A549 (cell line): ENCODE data around the gene MARK1. TPM values are rescaled to one million over a fixed set of nuclear protein-coding genes. Genes with fewer than 3 reads are reported as not detected.

Experiments used
- ATAC-seq, 2 experiments: fragments of 200-7000 bp in 1 of 2; fragments of >200 bp in 1 of 2; cut with Nextera tagmentation in 1 of 2; cut with Tn5 transposase in 1 of 2; 3 replicates each; pipeline versions ENCODE4 v1.8.0 to v1.9.1; 2018 to 2020; ENCODE audit warnings: mild to moderate bottlenecking in 1 of 2, moderate library complexity in 1 of 2
- CTCF ChIA-PET: fragments of 300-600 bp; sonication (Branson Sonifier 250); formaldehyde crosslinking; extraction: SDS; loops from one replicate; lab custom pipeline; 2021; ENCODE audit warnings: antibody characterized with exemption, inconsistent platforms; lab: Yijun Ruan, JAX
- POLR2A ChIA-PET: fragments of 350-600 bp; formaldehyde crosslinking; extraction: SDS; loops from one replicate; lab custom pipeline; 2021; ENCODE audit warnings: antibody characterized with exemption, inconsistent platforms; lab: Yijun Ruan, JAX
- DNase-seq, 2 experiments: peaks; one replicate each; pipeline versions ENCODE4 v3.0.0 to v3.0.0-alpha.2; 2011 to 2016; ENCODE audit warnings: low read depth in 1 of 2, low spot score in 1 of 2
- FAIRE-seq: peaks from 2 replicates; lab custom pipeline; 2011; peaks lifted over from hg19 to GRCh38; lab: Jason Lieb, UNC
- H3K27ac ChIP-seq, 2 experiments: fragments of >200 bp; sonication (Bioruptor Twin); formaldehyde crosslinking; 3 replicates each; pipeline ENCODE4 v1.5.1; 2016 to 2017
- H3K4me1 ChIP-seq: fragments of >200 bp; sonication (Bioruptor Twin); formaldehyde crosslinking; 3 replicates; pipeline ENCODE4 v1.6.1; 2016
- H3K4me2 ChIP-seq: fragments of >200 bp; sonication (Bioruptor Twin); formaldehyde crosslinking; 3 replicates; pipeline ENCODE4 v1.6.1; 2016
- H3K4me3 ChIP-seq: fragments of >200 bp; sonication (Bioruptor Twin); formaldehyde crosslinking; 3 replicates; pipeline ENCODE4 v1.5.1; 2016
- H3K9me3 ChIP-seq: fragments of >200 bp; sonication (Bioruptor Twin); formaldehyde crosslinking; 3 replicates; pipeline ENCODE4 v1.6.1; 2016
- BCL3 ChIP-seq: fragments of >200 bp; sonication (Bioruptor Twin); formaldehyde crosslinking; IDR thresholded peaks from 3 replicates; pipeline ENCODE4 v1.6.1; 2016
- BHLHE40 ChIP-seq: IDR thresholded peaks from 2 replicates; pipeline ENCODE4 v1.6.1; 2012; ENCODE audit warnings: low read depth, low read length, inconsistent platforms
- CTCF ChIP-seq: fragments of >200 bp; sonication (Bioruptor Twin); formaldehyde crosslinking; IDR thresholded peaks from 3 replicates; pipeline ENCODE4 v1.5.1; 2016
- EHMT2 ChIP-seq: fragments of 200-600 bp; sonication (generic); IDR thresholded peaks from 2 replicates; pipeline ENCODE4 v1.6.1; 2016; ENCODE audit warnings: antibody characterized with exemption, low read depth, mild to moderate bottlenecking, moderate library complexity
- ELK1 ChIP-seq: fragments of 150-350 bp; IDR thresholded peaks from 2 replicates; pipeline ENCODE4 v1.6.1; 2014; ENCODE audit warnings: low read depth, mild to moderate bottlenecking, low read length
- FOSL2 ChIP-seq, 2 experiments: fragments of 450-650 bp in 1 of 2; fragments of >200 bp in 1 of 2; sonication (Bioruptor Twin) in 1 of 2; formaldehyde crosslinking; IDR thresholded peaks; 2 replicates each; pipeline versions ENCODE4 v1.5.0 to v1.6.1; 2016 to 2020; ENCODE audit warnings: mild to moderate bottlenecking in 1 of 2, moderate library complexity in 1 of 2
- GATA3 ChIP-seq: IDR thresholded peaks from 2 replicates; pipeline ENCODE4 v1.6.1; 2012; ENCODE audit warnings: borderline replicate concordance
- MAFK ChIP-seq: fragments of 450-650 bp; IDR thresholded peaks from 2 replicates; pipeline ENCODE4 v1.6.1; 2014; ENCODE audit not compliant: partially characterized antibody
- NPAS2 ChIP-seq: fragments of 250-450 bp; sonication (Bioruptor Pico); IDR thresholded peaks from 2 replicates; pipeline ENCODE4 v1.8.0; 2022; ENCODE audit warnings: mild to moderate bottlenecking, moderate library complexity, borderline replicate concordance
- POLR2AphosphoS2 ChIP-seq: conservative IDR thresholded peaks from 2 replicates; pipeline ENCODE4 v1.6.1; 2012; ENCODE audit warnings: low read length, improper control_type of control experiment, inconsistent platforms
- RCOR1 ChIP-seq: fragments of 150-350 bp; IDR thresholded peaks from 2 replicates; pipeline ENCODE4 v1.6.1; 2014; ENCODE audit warnings: antibody characterized with exemption, low read length, low read depth
- RNF2 ChIP-seq: fragments of 200-600 bp; sonication (generic); IDR thresholded peaks from 2 replicates; pipeline ENCODE4 v1.6.1; 2016; ENCODE audit warnings: low read depth, mild to moderate bottlenecking, antibody characterized with exemption, moderate library complexity, borderline replicate concordance
- ZFP36 ChIP-seq: fragments of 450-650 bp; IDR thresholded peaks from 2 replicates; pipeline ENCODE4 v1.6.1; 2014; ENCODE audit warnings: borderline replicate concordance; ENCODE audit not compliant: partially characterized antibody
- ZNF302 ChIP-seq: fragments of 250-450 bp; sonication (Bioruptor Pico); IDR thresholded peaks from 2 replicates; pipeline ENCODE4 v1.9.0; 2021; ENCODE audit warnings: inconsistent platforms, mild to moderate bottlenecking, moderate library complexity
- WGBS: methylation state at CpG from one replicate; pipeline ENCODE4 v1.1.6; 2017; ENCODE audit errors: missing lambda C conversion rate; 5-methylcytosine and 5-hydroxymethylcytosine counted together
- polyA plus RNA-seq, 4 experiments: library from polyadenylated mRNA; depleted of rRNA in 3 of 4; stranded (reverse); fragments of >200 nt; fragmentation: RNase III in 1 of 4; extraction: RNeasy Plus Mini Kit Qiagen cat#74134 plus additional on column Dnase treatment in 1 of 4; gene quantifications; 2 replicates in 3 of 4; 3 replicates in 1 of 4; pipeline ENCODE4 v1.2.3, GENCODE V29; 2011 to 2017
- TF ChIP-seq, protein P1 (sequence below): IDR thresholded peaks from 2 replicates; pipeline ENCODE4 v1.6.1; 2012
- TF ChIP-seq, protein P2 (sequence below): fragments of 250-450 bp; sonication (Bioruptor Pico); IDR thresholded peaks from 2 replicates; pipeline ENCODE4 v1.5.0; 2021; ENCODE audit warnings: mild to moderate bottlenecking, moderate library complexity, borderline replicate concordance

The MARK1 gene
- polyA plus RNA-seq, 2 of the 4 experiments (the other 2 are of a cell fraction): 0.03 to 0.05 TPM

- DNase-seq: no peak
Measured at GRCh38 chr1:220564216-220564615, 36.3 kb downstream of the MARK1 start.

GRCh38 chr1:220565670-220566069 is 37.7 kb downstream of the MARK1 start:
- DNase-seq (no peak), FAIRE-seq (no peak), ATAC-seq (no peak)
- no peak overlapping the region for H3K27ac ChIP-seq
- ChIA-PET POLR2A (no interaction called here), CTCF (no interaction called here)
- TF ChIP-seq POLR2AphosphoS2 (no peak), CTCF (no peak), NPAS2 (CRISPR knock-in tag) (no peak), ZFP36 (no peak), ELK1 (no peak), BHLHE40 (no peak), RNF2 (no peak), RCOR1 (no peak), GATA3 (no peak), ZNF302 (CRISPR knock-in tag) (no peak)
- TF ChIP-seq, protein P1, sequence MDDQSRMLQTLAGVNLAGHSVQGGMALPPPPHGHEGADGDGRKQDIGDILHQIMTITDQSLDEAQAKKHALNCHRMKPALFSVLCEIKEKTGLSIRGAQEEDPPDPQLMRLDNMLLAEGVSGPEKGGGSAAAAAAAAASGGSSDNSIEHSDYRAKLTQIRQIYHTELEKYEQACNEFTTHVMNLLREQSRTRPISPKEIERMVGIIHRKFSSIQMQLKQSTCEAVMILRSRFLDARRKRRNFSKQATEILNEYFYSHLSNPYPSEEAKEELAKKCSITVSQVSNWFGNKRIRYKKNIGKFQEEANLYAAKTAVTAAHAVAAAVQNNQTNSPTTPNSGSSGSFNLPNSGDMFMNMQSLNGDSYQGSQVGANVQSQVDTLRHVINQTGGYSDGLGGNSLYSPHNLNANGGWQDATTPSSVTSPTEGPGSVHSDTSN: no peak
- H3K4me2 ChIP-seq: no peak overlapping the region
- no peak overlapping the region for H3K4me3 ChIP-seq
- H3K9me3 ChIP-seq: no peaks in the 10 kb centered on the region
- no peaks in the 10 kb centered on the region for H3K4me1 ChIP-seq

More at GRCh38 chr1:220564216-220564615, 36.3 kb downstream of the MARK1 start:
- peak; percentile 86 for TF ChIP-seq MAFK
- TF ChIP-seq EHMT2: no peak
- FAIRE-seq (no peak), ATAC-seq (no peak)
- ChIA-PET POLR2A (no interaction called here), CTCF (no interaction called here)
- 66% methylated on average over 3 of the region's 3 CpGs for WGBS
- no peaks in the 10 kb centered on the region for H3K9me3 ChIP-seq
- H3K4me2 ChIP-seq: no peak overlapping the region
- H3K27ac ChIP-seq: no peak overlapping the region
- no peaks in the 10 kb centered on the region for H3K4me1 ChIP-seq
- no peak overlapping the region for H3K4me3 ChIP-seq

- 11% methylated on average over 1 of the region's 1 CpG for WGBS
- Histone ChIP-seq H3K4me2 (no peak overlapping the region), H3K27ac (no peak overlapping the region), H3K9me3 (no peaks in the 10 kb centered on the region), H3K4me1 (no peaks in the 10 kb centered on the region), H3K4me3 (no peak overlapping the region)
- ChIA-PET POLR2A (no interaction called here), CTCF (no interaction called here)
- ATAC-seq (no peak), DNase-seq (no peak), FAIRE-seq (no peak)
- TF ChIP-seq BCL3 (no peak), FOSL2 (IDR thresholded peaks at IDR 0.05) (no peak), FOSL2 (CRISPR knock-in tag; IDR thresholded peaks at IDR 0.05) (no peak), ZNF302 (CRISPR knock-in tag) (no peak)
- TF ChIP-seq, protein P2, sequence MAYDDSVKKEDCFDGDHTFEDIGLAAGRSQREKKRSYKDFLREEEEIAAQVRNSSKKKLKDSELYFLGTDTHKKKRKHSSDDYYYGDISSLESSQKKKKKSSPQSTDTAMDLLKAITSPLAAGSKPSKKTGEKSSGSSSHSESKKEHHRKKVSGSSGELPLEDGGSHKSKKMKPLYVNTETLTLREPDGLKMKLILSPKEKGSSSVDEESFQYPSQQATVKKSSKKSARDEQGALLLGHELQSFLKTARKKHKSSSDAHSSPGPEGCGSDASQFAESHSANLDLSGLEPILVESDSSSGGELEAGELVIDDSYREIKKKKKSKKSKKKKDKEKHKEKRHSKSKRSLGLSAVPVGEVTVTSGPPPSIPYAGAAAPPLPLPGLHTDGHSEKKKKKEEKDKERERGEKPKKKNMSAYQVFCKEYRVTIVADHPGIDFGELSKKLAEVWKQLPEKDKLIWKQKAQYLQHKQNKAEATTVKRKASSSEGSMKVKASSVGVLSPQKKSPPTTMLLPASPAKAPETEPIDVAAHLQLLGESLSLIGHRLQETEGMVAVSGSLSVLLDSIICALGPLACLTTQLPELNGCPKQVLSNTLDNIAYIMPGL (CRISPR knock-in tag): no peak
- TF ChIP-seq, protein P1: no peak
Measured at GRCh38 chr1:220566869-220567268, 38.9 kb downstream of the MARK1 start.
